Activated T-helper 2 cell treated with anti-CD3 and anti-CD28 coated beads, Interferon-gamma antibody, Interleukin-2, Interleukin-4, amounts not matched to agents 10 μg/mL and 5 μg/mL and 100 μg/mL, durations not matched to agents 14 hours and 24 hours and 36 hours (primary cell): ENCODE results near the gene CDK19. TPM values are rescaled to one million over a fixed set of nuclear protein-coding genes. Genes with fewer than 3 reads are reported as not detected.
"Not testable (repeated sequence)": the region's sequence is repeated elsewhere in the genome, so short reads cannot be mapped to it uniquely, and the experiment has no call there.

Source experiments
- DNase-seq: peaks from one replicate; pipeline ENCODE4 v3.0.0; 2021; ENCODE audit warnings: low spot score
- H3K27ac Mint-ChIP-seq: one replicate; pipeline ENCODE4 v1.8.0; 2021; ENCODE audit warnings: mixed read lengths
- H3K27me3 Mint-ChIP-seq: one replicate; pipeline ENCODE4 v1.8.0; 2021; ENCODE audit warnings: low read depth, mixed read lengths
- H3K36me3 Mint-ChIP-seq: one replicate; pipeline ENCODE4 v1.8.0; 2021; ENCODE audit warnings: low read depth, mixed read lengths
- H3K4me1 Mint-ChIP-seq: one replicate; pipeline ENCODE4 v1.8.0; 2021; ENCODE audit warnings: low read depth, mixed read lengths
- H3K4me3 Mint-ChIP-seq: one replicate; pipeline ENCODE4 v1.8.0; 2021; ENCODE audit warnings: low read depth, mild to moderate bottlenecking, moderate library complexity, mixed read lengths
- H3K9me3 Mint-ChIP-seq: one replicate; pipeline ENCODE4 v1.8.0; 2021; ENCODE audit warnings: mixed read lengths
- intact Hi-C: fragments of 100-400 bp; cut with micrococcal nuclease; formaldehyde crosslinking; loops from one replicate; pipeline ENCODE4 v1.15.1; 2023
- total RNA-seq: library from RNA; stranded (reverse); gene quantifications from 2 replicates; pipeline ENCODE4 v1.2.3, GENCODE V29; 2022

The CDK19 gene
- total RNA-seq, 1 donor from 2014 or later, result 22.6 TPM

DNA sequence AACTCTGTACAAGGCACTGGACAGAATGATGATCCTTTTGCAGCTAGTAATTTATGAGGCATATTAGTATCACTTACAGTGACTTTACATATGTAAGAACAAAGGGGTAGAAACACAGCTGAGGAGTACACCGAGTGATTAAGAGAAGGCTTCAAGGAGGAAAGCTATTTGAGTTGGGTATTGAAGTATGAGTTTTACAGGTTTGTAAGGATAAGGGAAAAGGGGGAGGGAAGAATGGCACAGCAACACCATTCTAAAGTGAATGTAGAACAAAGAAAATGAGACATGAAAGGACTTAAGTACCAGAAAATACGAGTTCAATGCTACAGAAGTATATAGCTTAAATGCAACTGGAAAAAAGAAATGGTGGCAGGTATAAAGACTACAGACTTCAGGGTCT lies 5.5 kb downstream of the CDK19 start:
- Mint-ChIP-seq H3K27me3 (no peaks in the 10 kb centered on the region), H3K36me3 (peaks cover 15% of the 10 kb centered on the region), H3K9me3 (peaks cover 6% of the 10 kb centered on the region), H3K4me3 (no peak overlapping the region), H3K27ac (no peak overlapping the region), H3K4me1 (peaks cover 19% of the 10 kb centered on the region)
- no peak for DNase-seq
- intact Hi-C loops, result loop anchor here (10.0 kb wide), 1 partner anchor 175 kb away; the partner anchor contains the start of gene RPF2

DNA sequence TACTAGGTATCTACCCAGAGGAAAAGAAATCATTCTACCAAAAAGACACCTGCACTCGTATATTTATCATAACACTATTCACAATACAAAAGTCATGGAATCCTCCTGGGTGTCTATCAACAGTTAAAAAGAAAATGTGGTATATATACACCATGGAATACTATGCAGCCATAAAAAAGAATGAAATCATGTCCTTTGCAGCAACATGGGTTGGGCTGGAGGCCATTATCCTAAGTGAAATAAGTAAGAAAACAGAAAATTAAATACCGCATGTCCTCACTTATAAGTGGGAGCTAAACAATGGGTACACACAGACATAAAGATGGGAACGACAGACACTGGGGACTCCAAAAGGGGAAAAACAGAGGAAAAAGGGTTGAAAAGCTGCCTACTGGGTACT lies 13.1 kb downstream of the CDK19 start:
- intact Hi-C loops, H3K9me3 Mint-ChIP-seq, H3K27me3 Mint-ChIP-seq, DNase-seq, H3K4me3 Mint-ChIP-seq, H3K4me1 Mint-ChIP-seq, H3K27ac Mint-ChIP-seq: not testable (repeated sequence)
- peaks cover 29% of the 10 kb centered on the region for H3K36me3 Mint-ChIP-seq

DNA sequence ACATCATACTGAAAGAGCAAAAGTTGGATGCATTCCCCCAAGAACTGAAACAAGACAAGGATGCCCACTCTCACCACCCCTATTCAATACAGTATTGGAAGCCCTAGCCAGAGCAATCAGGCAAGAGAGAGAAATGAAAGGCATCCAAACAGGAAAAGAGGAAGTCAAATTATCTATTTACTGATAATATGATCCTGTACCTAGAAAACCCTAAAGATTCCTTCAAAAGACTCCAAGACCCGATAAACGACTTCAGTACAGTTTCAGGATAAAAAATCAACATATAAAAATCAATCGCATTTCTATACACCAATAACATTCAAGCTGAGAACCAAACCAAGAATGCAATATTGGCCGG lies 14.5 kb downstream of the CDK19 start:
- DNase-seq, result no peak
- intact Hi-C loops, result no loop called here
- H3K27ac Mint-ChIP-seq, result no peak overlapping the region
- H3K36me3 Mint-ChIP-seq, result peaks cover 29% of the 10 kb centered on the region
- no peaks in the 10 kb centered on the region for H3K27me3 Mint-ChIP-seq
- H3K4me3 Mint-ChIP-seq, result no peak overlapping the region
- H3K4me1 Mint-ChIP-seq, result peaks cover 4% of the 10 kb centered on the region
- H3K9me3 Mint-ChIP-seq, result peaks cover 9% of the 10 kb centered on the region

- Mint-ChIP-seq H3K27ac (no peak overlapping the region), H3K4me1 (peaks cover 2% of the 10 kb centered on the region), H3K36me3 (peaks cover 28% of the 10 kb centered on the region), H3K4me3 (no peak overlapping the region), H3K9me3 (peaks cover 9% of the 10 kb centered on the region), H3K27me3 (no peaks in the 10 kb centered on the region)
- no peak for DNase-seq
- intact Hi-C loops, result no loop called here
These were observed 15.0 kb downstream of the CDK19 start for GRCh38 chr6:110800196-110800838.

- H3K27me3 Mint-ChIP-seq, result no peaks in the 10 kb centered on the region
- peaks cover 2% of the 10 kb centered on the region for H3K4me1 Mint-ChIP-seq
- H3K36me3 Mint-ChIP-seq, result peaks cover 26% of the 10 kb centered on the region
- peaks cover 9% of the 10 kb centered on the region for H3K9me3 Mint-ChIP-seq
- no peak overlapping the region for H3K4me3 Mint-ChIP-seq
- intact Hi-C loops, result no loop called here
- H3K27ac Mint-ChIP-seq, result no peak overlapping the region
- DNase-seq, result no peak
These were observed 15.6 kb downstream of the CDK19 start for GRCh38 chr6:110799655-110800054.

- H3K4me1 Mint-ChIP-seq, result peaks cover 2% of the 10 kb centered on the region
- peaks cover 9% of the 10 kb centered on the region for H3K9me3 Mint-ChIP-seq
- DNase-seq, result no peak
- no peak overlapping the region for H3K4me3 Mint-ChIP-seq
- H3K27ac Mint-ChIP-seq, result no peak overlapping the region
- intact Hi-C loops, result no loop called here
- H3K36me3 Mint-ChIP-seq, result peaks cover 26% of the 10 kb centered on the region
- H3K27me3 Mint-ChIP-seq, result no peaks in the 10 kb centered on the region
These were observed 16.1 kb downstream of the CDK19 start for GRCh38 chr6:110799189-110799588.

- DNase-seq, result no peak
- Mint-ChIP-seq H3K27me3 (no peaks in the 10 kb centered on the region), H3K4me1 (no peaks in the 10 kb centered on the region), H3K4me3 (no peak overlapping the region), H3K36me3 (peaks cover 6% of the 10 kb centered on the region), H3K9me3 (no peaks in the 10 kb centered on the region), H3K27ac (no peak overlapping the region)
- intact Hi-C loops, result no loop called here
These were observed 20.0 kb downstream of the CDK19 start for GRCh38 chr6:110795271-110795670.

- no peak for DNase-seq
- Mint-ChIP-seq H3K9me3 (peaks cover 18% of the 10 kb centered on the region), H3K27me3 (no peaks in the 10 kb centered on the region), H3K27ac (no peak overlapping the region), H3K4me3 (no peak overlapping the region), H3K4me1 (peaks cover 24% of the 10 kb centered on the region), H3K36me3 (peaks cover 32% of the 10 kb centered on the region)
- intact Hi-C loops, result no loop called here
These were observed 28.6 kb downstream of the CDK19 start for GRCh38 chr6:110786696-110787095.

DNA sequence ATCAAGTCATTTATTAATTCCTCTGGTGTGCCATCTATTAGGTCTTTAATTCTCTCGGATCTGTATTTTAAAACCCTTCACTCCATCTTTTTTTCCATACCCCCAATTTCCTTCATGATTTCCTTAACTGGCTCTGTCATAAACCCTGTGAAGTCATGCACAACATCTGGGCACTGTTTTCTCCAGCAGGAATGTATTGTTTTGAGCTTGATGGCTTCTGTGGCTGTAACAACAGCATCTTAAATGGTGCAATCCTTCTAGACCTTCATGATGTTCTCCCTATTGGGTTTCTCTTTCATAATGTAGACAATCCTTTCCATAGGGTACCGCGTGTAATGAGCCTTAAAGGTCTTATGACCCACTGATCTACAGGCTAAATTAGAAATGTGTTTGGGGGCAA lies 29.0 kb downstream of the CDK19 start:
- Mint-ChIP-seq H3K4me3 (no peak overlapping the region), H3K27ac (no peak overlapping the region), H3K27me3 (no peaks in the 10 kb centered on the region), H3K36me3 (peaks cover 32% of the 10 kb centered on the region), H3K4me1 (peaks cover 25% of the 10 kb centered on the region), H3K9me3 (peaks cover 18% of the 10 kb centered on the region)
- DNase-seq, result no peak
- intact Hi-C loops, result no loop called here

DNA sequence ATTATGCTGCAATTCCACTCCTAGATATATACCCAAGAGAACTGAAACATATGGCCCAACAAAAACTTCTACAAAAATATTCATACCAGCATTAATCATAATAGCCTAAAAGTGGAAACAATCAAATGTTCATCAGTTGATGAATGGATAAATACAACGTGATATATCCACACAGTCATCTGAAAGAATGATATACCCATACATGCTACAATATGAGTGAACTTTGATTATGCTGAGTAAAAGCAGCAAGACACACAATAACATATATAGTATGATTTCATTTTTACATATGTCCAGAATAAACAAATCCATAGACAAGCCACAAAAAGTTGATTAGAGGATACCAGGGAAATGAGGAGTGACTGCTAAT lies 30.7 kb downstream of the CDK19 start:
- DNase-seq, result no peak
- H3K4me3 Mint-ChIP-seq, result no peak overlapping the region
- H3K27me3 Mint-ChIP-seq, result no peaks in the 10 kb centered on the region
- H3K27ac Mint-ChIP-seq, result no peak overlapping the region
- intact Hi-C loops, result loop anchor here (2.0 kb wide), 1 partner anchor 30 kb away; the partner anchor contains the start of gene CDK19
- peaks cover 29% of the 10 kb centered on the region for H3K36me3 Mint-ChIP-seq
- H3K4me1 Mint-ChIP-seq, result peaks cover 28% of the 10 kb centered on the region
- peaks cover 13% of the 10 kb centered on the region for H3K9me3 Mint-ChIP-seq

GRCh38 chr6:110781522-110782214 lies 33.6 kb downstream of the CDK19 start:
- intact Hi-C loops, result no loop called here
- H3K27me3 Mint-ChIP-seq, result no peaks in the 10 kb centered on the region
- no peak overlapping the region for H3K4me3 Mint-ChIP-seq
- no peak for DNase-seq
- H3K36me3 Mint-ChIP-seq, result peaks cover 32% of the 10 kb centered on the region
- H3K27ac Mint-ChIP-seq, result no peak overlapping the region
- no peaks in the 10 kb centered on the region for H3K9me3 Mint-ChIP-seq
- H3K4me1 Mint-ChIP-seq, result peaks cover 28% of the 10 kb centered on the region

GRCh38 chr6:110778333-110778732 lies 36.9 kb downstream of the CDK19 start:
- H3K4me1 Mint-ChIP-seq, result peaks cover 13% of the 10 kb centered on the region
- no peaks in the 10 kb centered on the region for H3K27me3 Mint-ChIP-seq
- intact Hi-C loops, result no loop called here
- H3K36me3 Mint-ChIP-seq, result peaks cover 15% of the 10 kb centered on the region
- no peak overlapping the region for H3K27ac Mint-ChIP-seq
- no peaks in the 10 kb centered on the region for H3K9me3 Mint-ChIP-seq
- no peak overlapping the region for H3K4me3 Mint-ChIP-seq
- DNase-seq, result no peak

DNA sequence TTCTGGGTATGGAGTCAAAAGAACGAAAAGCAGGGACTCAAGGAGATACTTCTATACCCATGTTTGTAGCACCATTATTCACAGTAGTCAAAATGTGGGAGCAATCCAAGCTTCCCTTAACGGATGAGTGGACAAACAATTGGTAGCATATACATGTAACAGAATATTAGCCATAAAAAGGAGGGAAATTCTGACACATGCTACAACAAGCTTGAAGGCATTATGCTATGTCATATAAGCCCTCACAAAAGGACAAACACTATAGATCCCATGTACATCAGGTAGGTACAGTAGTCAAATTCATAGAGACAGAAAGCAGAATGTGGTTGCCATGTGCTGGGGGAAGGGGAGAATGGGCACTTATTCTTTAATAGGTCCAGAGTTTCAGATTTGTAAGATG lies 37.6 kb downstream of the CDK19 start:
- Mint-ChIP-seq H3K27ac (no peak overlapping the region), H3K36me3 (peaks cover 16% of the 10 kb centered on the region), H3K4me3 (no peak overlapping the region), H3K27me3 (no peaks in the 10 kb centered on the region), H3K9me3 (no peaks in the 10 kb centered on the region), H3K4me1 (peaks cover 9% of the 10 kb centered on the region)
- DNase-seq, result no peak
- intact Hi-C loops, result no loop called here
